Medulla oblongata (tissue), 1 donor: ENCODE measurements around the gene ID1.

Experiments
- DNase-seq: peaks from one replicate; pipeline ENCODE4 v3.0.0-alpha.2; 2015; ENCODE audit errors: extremely low spot score

Gene ID1

GRCh38 chr20:31605031-31605901 is at the start of gene ID1:
Gene ID1, plus strand, starts transcription at chr20:31605289. Its CDS starts 99 bp downstream, at chr20:31605388.
- DNase-seq = peak; percentile 98

- no peak for DNase-seq
Observed at GRCh38 chr20:31559704-31560093, 45.4 kb upstream of the ID1 start.

- peak; percentile 63 for DNase-seq
Observed at GRCh38 chr20:31560094-31560745, 44.9 kb upstream of the ID1 start.

DNA sequence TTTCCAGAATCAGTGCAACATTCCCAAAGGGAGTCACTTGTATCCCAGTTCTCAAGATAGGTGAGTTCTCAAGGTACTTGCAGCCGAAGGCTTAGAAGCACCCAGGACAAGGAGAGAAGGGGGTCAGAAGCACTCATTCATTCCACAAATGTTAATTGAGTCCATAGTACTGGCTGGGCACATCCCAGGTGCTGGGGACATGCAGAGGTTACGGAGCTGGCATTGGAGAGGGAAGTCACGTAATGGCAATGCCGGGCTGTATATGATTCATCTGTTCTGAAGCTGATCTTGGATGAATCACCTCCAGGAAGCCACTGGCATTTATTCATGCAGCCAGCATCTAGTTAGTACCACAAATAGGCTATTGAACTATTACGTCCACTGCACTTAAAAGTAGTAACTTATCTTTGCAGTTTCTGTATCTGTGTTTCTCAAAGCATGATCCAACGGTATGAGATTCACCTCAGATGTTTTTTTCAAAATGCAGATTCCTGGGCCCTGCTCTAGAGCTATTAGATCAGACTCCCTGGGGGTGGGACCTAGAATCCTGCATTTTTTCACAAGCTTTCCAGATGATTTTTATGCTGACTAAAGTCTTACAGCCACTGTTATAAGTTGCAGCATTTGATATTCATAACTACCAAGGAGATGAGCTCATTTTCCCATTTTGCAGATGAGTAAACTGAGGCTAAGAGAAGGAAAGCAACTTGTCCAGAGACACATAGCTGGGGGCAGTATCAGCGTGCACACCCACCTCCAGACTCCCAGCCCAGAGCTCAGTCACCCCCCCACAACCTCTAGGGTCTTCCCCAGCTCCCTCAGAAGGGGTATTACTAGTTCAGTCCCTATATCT is 44.1 kb upstream of the ID1 start:
- DNase-seq = no peak

- no peak for DNase-seq
Observed at GRCh38 chr20:31562241-31562640, 42.8 kb upstream of the ID1 start.

- no peak for DNase-seq
Observed at GRCh38 chr20:31564284-31564683, 40.8 kb upstream of the ID1 start.

DNA sequence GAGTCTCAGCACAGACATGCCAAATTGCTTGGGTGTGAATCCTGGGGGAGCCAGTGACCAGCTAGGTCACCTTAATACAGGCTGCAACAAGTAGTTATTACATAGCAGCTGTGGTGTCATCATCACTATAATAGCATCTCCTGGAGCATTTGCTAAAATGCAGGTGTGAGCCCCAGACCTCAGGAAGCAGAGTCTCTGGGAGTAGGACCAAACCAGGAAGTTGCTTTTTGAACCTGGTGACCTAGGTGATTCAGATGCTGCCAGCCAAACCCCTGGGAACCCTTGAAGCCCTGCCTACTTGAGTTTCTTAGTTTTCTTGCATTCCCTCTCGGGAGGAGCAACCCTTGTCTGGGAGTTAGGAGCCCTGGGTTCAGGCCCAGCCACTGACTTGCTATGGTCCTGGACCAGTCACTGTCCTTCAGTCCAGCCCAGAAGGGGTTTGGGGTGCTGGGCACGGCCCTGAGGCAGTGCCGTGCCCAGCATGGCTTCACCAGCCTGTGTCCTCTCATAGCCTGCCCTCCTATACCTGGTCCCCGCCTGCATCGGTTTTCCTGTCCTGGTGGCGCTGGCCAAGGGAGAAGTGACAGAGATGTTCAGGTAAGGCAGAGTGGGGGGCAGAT is 39.3 kb upstream of the ID1 start:
- no peak for DNase-seq

- DNase-seq = no peak
Observed at GRCh38 chr20:31566319-31566657, 38.8 kb upstream of the ID1 start.

- DNase-seq = no peak
Observed at GRCh38 chr20:31566658-31567379, 38.3 kb upstream of the ID1 start.

DNA sequence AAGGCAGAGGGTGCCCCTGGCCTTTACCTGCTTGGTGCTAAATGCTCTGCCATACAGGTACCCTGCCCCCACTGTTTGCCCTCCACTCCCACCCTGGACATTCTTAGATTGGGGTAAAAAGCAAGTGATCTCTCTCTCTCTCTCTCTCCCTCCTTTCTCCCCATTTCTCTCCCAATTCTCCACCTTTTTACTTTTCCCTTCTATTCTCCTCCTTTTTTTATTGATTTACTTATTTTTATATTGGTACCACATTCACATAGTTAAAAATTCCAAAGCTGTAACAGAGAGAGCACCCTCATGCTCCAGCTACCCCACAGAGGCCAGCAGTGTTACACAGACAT is 37.7 kb upstream of the ID1 start:
- no peak for DNase-seq

GRCh38 chr20:31568041-31568731 is 36.9 kb upstream of the ID1 start:
- no peak for DNase-seq

DNA sequence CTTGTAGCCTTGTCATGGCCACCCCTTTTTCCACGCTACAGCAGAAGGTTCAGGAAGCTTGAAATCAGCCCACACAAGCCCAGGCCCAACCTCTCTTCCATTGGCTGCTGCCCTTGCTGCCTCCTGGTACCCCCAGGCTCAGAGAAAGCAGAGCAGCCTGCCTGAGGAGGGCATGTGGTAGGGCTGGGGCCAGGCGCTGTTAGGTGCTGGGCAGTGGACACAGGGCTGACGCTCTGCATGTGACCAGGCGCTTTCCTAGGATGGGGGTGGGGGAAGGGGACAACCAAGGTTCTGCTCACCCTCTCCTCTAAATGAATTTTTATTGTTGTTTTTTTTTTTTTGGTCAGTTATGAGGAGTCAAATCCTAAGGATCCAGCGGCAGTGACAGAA is 36.3 kb upstream of the ID1 start:
- DNase-seq = no peak

- peak; percentile 63 for DNase-seq
Observed at GRCh38 chr20:31569163-31570020, 35.7 kb upstream of the ID1 start.

DNA sequence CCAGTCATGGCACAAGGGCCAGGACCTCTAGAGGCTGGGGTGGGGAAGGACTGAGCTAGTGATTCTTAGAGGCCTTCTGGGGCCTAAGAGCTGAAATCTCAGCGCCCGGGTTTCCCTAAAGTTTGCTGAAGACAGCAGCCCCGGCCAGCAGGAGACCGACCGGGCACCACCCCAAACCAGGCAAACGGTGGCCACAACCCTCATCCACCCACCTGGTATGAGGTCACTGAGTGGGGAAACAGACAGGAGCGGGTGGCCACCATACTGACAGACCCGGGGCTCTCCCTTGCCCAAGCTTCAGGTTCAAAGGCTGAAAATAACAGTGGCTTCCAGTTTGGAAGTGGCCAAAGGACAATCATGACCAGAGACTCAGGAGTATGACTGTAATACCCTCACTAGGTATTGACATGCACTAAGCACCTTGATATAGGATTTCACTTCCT is 35.0 kb upstream of the ID1 start:
- DNase-seq = no peak

DNA sequence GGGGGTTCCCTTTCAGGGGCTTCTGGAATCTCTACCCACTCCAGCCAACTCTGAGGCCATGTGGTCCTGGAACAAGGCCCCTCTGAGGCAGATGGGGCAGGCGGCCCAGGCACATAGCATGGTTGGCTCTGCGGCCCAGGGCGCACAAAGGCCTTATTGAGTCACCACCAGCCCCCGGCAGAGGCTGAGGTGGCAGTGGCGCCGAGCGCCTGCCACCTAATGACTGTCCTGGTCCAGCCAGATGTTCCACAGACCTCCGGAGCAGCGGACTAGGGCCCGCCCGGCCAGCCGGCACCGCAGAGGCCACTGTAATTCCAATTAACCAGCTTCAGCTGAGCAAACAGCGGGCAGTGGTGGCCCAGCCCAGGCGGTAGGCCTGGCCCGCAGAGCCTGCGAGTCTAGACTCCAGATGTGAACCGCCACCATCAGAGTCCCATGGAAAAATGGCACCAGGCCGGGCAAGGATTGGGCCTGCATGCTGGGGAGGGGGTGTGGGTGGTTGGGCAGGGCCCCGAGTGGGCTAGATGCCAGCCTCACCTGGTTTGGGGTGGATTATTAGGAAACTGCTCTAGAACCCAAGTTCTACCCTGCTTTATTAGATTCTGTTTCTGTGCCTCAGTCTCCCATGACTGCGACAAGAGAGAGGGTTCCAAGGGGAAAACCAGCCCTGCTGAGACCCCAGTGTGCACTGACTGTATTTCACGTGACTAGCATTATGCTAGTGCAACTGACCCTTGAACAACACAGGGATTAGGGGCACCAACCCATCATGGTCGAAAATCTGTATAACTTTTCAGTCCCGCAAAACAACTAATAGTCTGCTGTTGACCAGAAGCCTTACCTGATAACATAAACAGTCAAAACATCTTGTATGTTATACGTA is 34.1 kb upstream of the ID1 start:
- DNase-seq = peak; percentile 94

GRCh38 chr20:31572042-31572700 is 32.9 kb upstream of the ID1 start:
- DNase-seq = no peak

GRCh38 chr20:31572701-31573554 is 32.2 kb upstream of the ID1 start:
- peak; percentile 94 for DNase-seq
